Brain microvascular endothelial cell (primary cell): ENCODE measurements around the gene APP.

Experiments
- DNase-seq: peaks from one replicate; pipeline ENCODE4 v3.0.0-alpha.2; 2020
- H3K27ac ChIP-seq: fragments of 250-450 bp; sonication (Bioruptor Pico); 2 replicates; pipeline ENCODE4 v1.5.1; 2020; ENCODE audit warnings: mild to moderate bottlenecking, moderate library complexity
- H3K27me3 ChIP-seq: fragments of 250-450 bp; sonication (Bioruptor Pico); replicated peaks from 2 replicates; pipeline ENCODE4 v1.5.1; 2020; ENCODE audit warnings: mild to moderate bottlenecking
- H3K36me3 ChIP-seq: fragments of 250-450 bp; sonication (Bioruptor Pico); replicated peaks from 2 replicates; pipeline ENCODE4 v1.5.1; 2020; ENCODE audit warnings: mild to moderate bottlenecking
- H3K4me3 ChIP-seq: 2 replicates; pipeline ENCODE4 v1.5.1; 2011; ENCODE audit warnings: low read depth, mild to moderate bottlenecking, control low read depth, low read length, moderate library complexity
- CTCF ChIP-seq: IDR thresholded peaks from 2 replicates; pipeline ENCODE4 v1.5.1; 2011; ENCODE audit warnings: low read depth, mild to moderate bottlenecking, moderate library complexity, low read length, control low read depth, inconsistent platforms; ENCODE audit errors: missing control alignments
- in situ Hi-C: cut with HindIII; loops from 2 replicates; pipeline ENCODE4 v1.10.0; 2017; ENCODE audit warnings: low sequenced_read_pairs, low pct_ligation_motif_present

The APP gene

GRCh38 chr21:26119906-26120305 lies 50.7 kb downstream of the APP start:
- in situ Hi-C loops: no loop called here
- no peak for TF ChIP-seq CTCF
- no peak overlapping the region for H3K4me3 ChIP-seq
- H3K27ac ChIP-seq: no peak overlapping the region
- H3K27me3 ChIP-seq: no peaks in the 10 kb centered on the region
- DNase-seq: no peak
- H3K36me3 ChIP-seq: no peaks in the 10 kb centered on the region

DNA sequence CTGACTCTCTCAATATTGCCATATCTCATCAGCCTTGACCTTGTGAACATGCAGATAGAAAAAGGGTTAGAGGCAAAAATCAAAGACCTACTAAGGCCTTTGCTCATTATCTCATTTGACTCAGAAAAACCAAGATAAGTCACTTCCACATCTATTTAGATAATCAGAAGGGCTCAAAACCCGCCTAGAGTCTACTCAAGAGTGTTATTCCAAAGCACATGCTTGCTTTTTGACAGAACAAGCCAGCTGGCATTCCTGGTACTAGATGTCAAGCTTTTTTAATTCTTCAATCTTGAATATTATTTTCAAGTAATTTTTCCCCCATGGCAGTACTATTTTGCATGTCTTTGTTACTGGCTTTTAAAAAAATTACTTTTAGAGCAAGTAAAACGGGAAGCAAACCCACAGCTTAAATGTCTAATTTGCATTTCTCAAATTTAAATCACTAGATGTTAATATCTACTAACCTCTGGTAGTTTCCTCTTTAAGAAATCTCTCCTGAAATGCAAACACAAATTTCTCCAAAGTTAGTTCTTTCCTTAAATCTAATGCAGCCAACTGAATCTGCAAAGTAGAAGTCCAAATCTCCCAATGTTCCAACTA lies 51.5 kb downstream of the APP start:
- in situ Hi-C loops: no loop called here
- Histone ChIP-seq H3K27ac (no peak overlapping the region), H3K4me3 (no peak overlapping the region), H3K27me3 (no peaks in the 10 kb centered on the region), H3K36me3 (no peaks in the 10 kb centered on the region)
- no peak for DNase-seq
- TF ChIP-seq CTCF: no peak

DNA sequence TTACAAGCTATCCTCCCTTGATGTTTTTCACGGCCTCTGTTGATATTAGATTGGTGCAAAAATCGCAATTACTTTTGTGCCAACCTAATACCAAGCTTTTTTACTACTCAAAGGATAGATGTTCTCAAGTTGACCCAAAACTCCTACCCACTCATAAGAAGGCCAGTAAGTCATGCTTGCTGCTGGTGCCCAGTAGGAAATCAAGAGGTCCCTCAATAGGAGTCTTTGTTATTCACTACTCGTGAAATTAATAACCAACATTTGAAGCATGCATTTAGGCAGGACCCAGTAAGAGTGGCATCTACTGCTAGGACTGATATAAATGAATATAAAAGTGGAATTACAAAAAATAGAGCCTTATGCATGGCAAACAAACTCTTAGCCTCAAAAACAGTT lies 52.6 kb downstream of the APP start:
- no peak for DNase-seq
- Histone ChIP-seq H3K27ac (no peak overlapping the region), H3K27me3 (no peaks in the 10 kb centered on the region), H3K4me3 (no peak overlapping the region), H3K36me3 (no peaks in the 10 kb centered on the region)
- TF ChIP-seq CTCF: no peak
- in situ Hi-C loops: no loop called here

GRCh38 chr21:26117324-26117971 lies 53.1 kb downstream of the APP start:
- Histone ChIP-seq H3K36me3 (no peaks in the 10 kb centered on the region), H3K27me3 (no peaks in the 10 kb centered on the region), H3K4me3 (no peak overlapping the region), H3K27ac (no peak overlapping the region)
- TF ChIP-seq CTCF: no peak
- in situ Hi-C loops: no loop called here
- no peak for DNase-seq

DNA sequence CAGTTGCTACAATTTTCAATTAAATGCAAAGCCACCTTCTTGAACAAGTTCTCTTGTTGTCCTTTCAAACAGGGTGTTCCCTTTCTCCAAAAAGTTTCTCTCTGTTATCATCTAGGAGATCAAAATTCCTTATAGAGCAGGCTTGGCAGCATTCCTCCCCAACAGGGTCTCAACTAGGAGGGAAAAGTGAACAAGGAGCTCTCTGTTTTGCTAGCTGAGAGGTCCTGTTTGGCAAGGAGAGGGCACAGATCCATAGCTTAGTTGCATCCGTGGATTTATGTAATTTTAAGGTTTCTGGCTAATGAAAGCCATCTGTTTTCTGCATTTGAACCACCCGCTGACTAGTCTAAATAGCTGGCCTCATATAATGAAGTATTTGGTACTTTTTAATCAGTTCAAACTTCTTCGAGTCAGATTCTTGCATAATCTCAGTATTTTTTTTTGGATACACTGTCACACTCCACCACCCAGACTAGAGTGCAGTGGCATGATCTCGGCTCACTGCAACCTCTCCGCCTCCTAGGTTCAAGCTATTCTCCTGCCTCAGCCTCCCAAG lies 54.0 kb downstream of the APP start:
- Histone ChIP-seq H3K36me3 (no peaks in the 10 kb centered on the region), H3K27ac (peak overlapping the region; percentile 60), H3K4me3 (no peak overlapping the region), H3K27me3 (no peaks in the 10 kb centered on the region)
- TF ChIP-seq CTCF: no peak
- no peak for DNase-seq
- in situ Hi-C loops: no loop called here
